ENCODE measurements around the gene RPL13. TPM values are rescaled to one million over a fixed set of nuclear protein-coding genes. Genes with fewer than 3 reads are reported as not detected.

Gene RPL13
- total and polyA plus RNA-seq, 12 donors: 786 to 7,398 (median 999) TPM

GRCh38 chr16:89519881-89520280, 40.6 kb upstream of the RPL13 start:
- Histone ChIP-seq H3K36me3 (peaks cover 0 to 100% (median 43%) of the 10 kb centered on the region in 9 donors), H3K4me1 (peaks cover 0 to 19% (median 7%) of the 10 kb centered on the region in 9 donors), H3K27me3 (no peaks in the 10 kb centered on the region), H3K4me3 (no peak overlapping the region), H3K9me3 (no peaks in the 10 kb centered on the region), H3K27ac (no peak overlapping the region)
- no peak for DNase-seq
- no peak for TF ChIP-seq CTCF (IDR thresholded peaks at IDR 0.05)
- ATAC-seq: no peak
- WGBS, 2 donors: 85 to 88% methylated on average over 15 of the region's 15 CpGs
- intact Hi-C loops (cut with DNase I): no loop called here

- intact Hi-C loops (cut with DNase I): no loop called here
- DNase-seq (no peak), ATAC-seq (no peak)
- TF ChIP-seq CTCF (IDR thresholded peaks at IDR 0.05): no peak
- H3K27ac ChIP-seq: no peak overlapping the region
- no peak overlapping the region for H3K4me3 ChIP-seq
- H3K4me1 ChIP-seq: peaks cover 6 to 29% (median 15%) of the 10 kb centered on the region in 9 donors
- 94 to 95% methylated on average over 31 of the region's 31 CpGs for WGBS, 2 donors
- peaks cover 0 to 100% (median 53%) of the 10 kb centered on the region in 9 donors for H3K36me3 ChIP-seq
- no peaks in the 10 kb centered on the region for H3K27me3 ChIP-seq
- H3K9me3 ChIP-seq: no peaks in the 10 kb centered on the region
Measured at GRCh38 chr16:89522287-89522686, 38.2 kb upstream of the RPL13 start.

- Histone ChIP-seq H3K9me3 (no peaks in the 10 kb centered on the region), H3K4me3 (peak overlapping the region in 8 of 10 donors; percentile 1 to 34 (median 16)), H3K27ac (peak overlapping the region; percentile 17 to 72 (median 62)), H3K36me3 (peaks cover 0 to 100% (median 52%) of the 10 kb centered on the region in 9 donors), H3K27me3 (no peaks in the 10 kb centered on the region), H3K4me1 (peaks cover 6 to 29% (median 15%) of the 10 kb centered on the region in 9 donors)
- WGBS, 2 donors: 61 to 74% methylated on average over 32 of the region's 32 CpGs
- DNase-seq: peak in 1 of 2 donors; percentile 53
- TF ChIP-seq CTCF (IDR thresholded peaks at IDR 0.05): peak in 3 of 9 donors; percentile 31 to 40 (median 36)
- intact Hi-C loops (cut with DNase I): loop anchor here in 1 of 10 donors (1.0 kb wide), 1 partner anchor 16 kb away; the partner anchor contains the start of gene SPG7
- ATAC-seq: peak; percentile 29 to 86 (median 70)
Measured at GRCh38 chr16:89523680-89524344, 36.7 kb upstream of the RPL13 start.

- Histone ChIP-seq H3K4me3 (no peak overlapping the region), H3K27ac (peak overlapping the region in 9 of 10 donors; percentile 51 to 78 (median 70)), H3K9me3 (no peaks in the 10 kb centered on the region), H3K36me3 (peaks cover 0 to 100% (median 56%) of the 10 kb centered on the region in 9 donors), H3K4me1 (peaks cover 6 to 29% (median 15%) of the 10 kb centered on the region in 9 donors), H3K27me3 (no peaks in the 10 kb centered on the region)
- ATAC-seq: peak; percentile 62 to 86 (median 75)
- WGBS, 2 donors: 58 to 68% methylated on average over 20 of the region's 20 CpGs
- intact Hi-C loops (cut with DNase I): no loop called here
- peak; percentile 54 to 55 for DNase-seq
- no peak for TF ChIP-seq CTCF (IDR thresholded peaks at IDR 0.05)
Measured at GRCh38 chr16:89525146-89525913, 35.2 kb upstream of the RPL13 start.

Measured in heart right ventricle (tissue), 16 donors.